ENCODE measurements around the gene IRS1.

GRCh38 chr2:226803410-226803809, 3.8 kb upstream of the IRS1 start:
- TF ChIP-seq POLR2AphosphoS5 (IDR thresholded peaks at IDR 0.05), result no peak
- TF ChIP-seq, protein P1, sequence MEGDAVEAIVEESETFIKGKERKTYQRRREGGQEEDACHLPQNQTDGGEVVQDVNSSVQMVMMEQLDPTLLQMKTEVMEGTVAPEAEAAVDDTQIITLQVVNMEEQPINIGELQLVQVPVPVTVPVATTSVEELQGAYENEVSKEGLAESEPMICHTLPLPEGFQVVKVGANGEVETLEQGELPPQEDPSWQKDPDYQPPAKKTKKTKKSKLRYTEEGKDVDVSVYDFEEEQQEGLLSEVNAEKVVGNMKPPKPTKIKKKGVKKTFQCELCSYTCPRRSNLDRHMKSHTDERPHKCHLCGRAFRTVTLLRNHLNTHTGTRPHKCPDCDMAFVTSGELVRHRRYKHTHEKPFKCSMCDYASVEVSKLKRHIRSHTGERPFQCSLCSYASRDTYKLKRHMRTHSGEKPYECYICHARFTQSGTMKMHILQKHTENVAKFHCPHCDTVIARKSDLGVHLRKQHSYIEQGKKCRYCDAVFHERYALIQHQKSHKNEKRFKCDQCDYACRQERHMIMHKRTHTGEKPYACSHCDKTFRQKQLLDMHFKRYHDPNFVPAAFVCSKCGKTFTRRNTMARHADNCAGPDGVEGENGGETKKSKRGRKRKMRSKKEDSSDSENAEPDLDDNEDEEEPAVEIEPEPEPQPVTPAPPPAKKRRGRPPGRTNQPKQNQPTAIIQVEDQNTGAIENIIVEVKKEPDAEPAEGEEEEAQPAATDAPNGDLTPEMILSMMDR (IDR thresholded peaks at IDR 0.05), result no peak
